Measurements from ENCODE around the gene GRAP.
"Not testable (repeated sequence)": the region's sequence is repeated elsewhere in the genome, so short reads cannot be mapped to it uniquely, and the experiment has no call there.

GRAP gene

GRCh38 chr17:19064378-19064777, 17.6 kb upstream of the GRAP start:
- H3K27me3 ChIP-seq (ENCODE audit: control insufficient read depth in 5 of 5, insufficient read depth in 4 of 5, low read length in 5 of 5); H3K9ac ChIP-seq (ENCODE audit: low read length in 5 of 5); H3K27ac ChIP-seq (ENCODE audit: low read depth, low read length); H3K4me3 ChIP-seq (ENCODE audit: low read depth in 1 of 5, low read length in 5 of 5); H3K4me1 ChIP-seq (ENCODE audit: control insufficient read depth in 5 of 5, insufficient read depth in 5 of 5, low read length in 5 of 5); H3K36me3 ChIP-seq (ENCODE audit: control insufficient read depth in 5 of 5, insufficient read depth in 5 of 5, low read length in 5 of 5); H3K9me3 ChIP-seq (ENCODE audit: control insufficient read depth in 5 of 5, low read length in 5 of 5): not testable (repeated sequence)

- not testable (repeated sequence) for H3K36me3 ChIP-seq (ENCODE audit: control insufficient read depth in 5 of 5, insufficient read depth in 5 of 5, low read length in 5 of 5); H3K4me3 ChIP-seq (ENCODE audit: low read depth in 1 of 5, low read length in 5 of 5); H3K27ac ChIP-seq (ENCODE audit: low read depth, low read length); H3K27me3 ChIP-seq (ENCODE audit: control insufficient read depth in 5 of 5, insufficient read depth in 4 of 5, low read length in 5 of 5); H3K4me1 ChIP-seq (ENCODE audit: control insufficient read depth in 5 of 5, insufficient read depth in 5 of 5, low read length in 5 of 5); H3K9ac ChIP-seq (ENCODE audit: low read length in 5 of 5); H3K9me3 ChIP-seq (ENCODE audit: control insufficient read depth in 5 of 5, low read length in 5 of 5)
These were observed 16.7 kb upstream of the GRAP start for GRCh38 chr17:19063326-19063956.

GRCh38 chr17:19062718-19063325, 16.1 kb upstream of the GRAP start:
- H3K27ac ChIP-seq (ENCODE audit: low read depth, low read length); H3K27me3 ChIP-seq (ENCODE audit: control insufficient read depth in 5 of 5, insufficient read depth in 4 of 5, low read length in 5 of 5); H3K9ac ChIP-seq (ENCODE audit: low read length in 5 of 5); H3K4me3 ChIP-seq (ENCODE audit: low read depth in 1 of 5, low read length in 5 of 5); H3K36me3 ChIP-seq (ENCODE audit: control insufficient read depth in 5 of 5, insufficient read depth in 5 of 5, low read length in 5 of 5); H3K4me1 ChIP-seq (ENCODE audit: control insufficient read depth in 5 of 5, insufficient read depth in 5 of 5, low read length in 5 of 5); H3K9me3 ChIP-seq (ENCODE audit: control insufficient read depth in 5 of 5, low read length in 5 of 5): not testable (repeated sequence)

GRCh38 chr17:19062009-19062717, 15.4 kb upstream of the GRAP start:
- H3K9me3 ChIP-seq (ENCODE audit: control insufficient read depth in 5 of 5, low read length in 5 of 5); H3K9ac ChIP-seq (ENCODE audit: low read length in 5 of 5); H3K4me3 ChIP-seq (ENCODE audit: low read depth in 1 of 5, low read length in 5 of 5); H3K4me1 ChIP-seq (ENCODE audit: control insufficient read depth in 5 of 5, insufficient read depth in 5 of 5, low read length in 5 of 5); H3K27me3 ChIP-seq (ENCODE audit: control insufficient read depth in 5 of 5, insufficient read depth in 4 of 5, low read length in 5 of 5); H3K36me3 ChIP-seq (ENCODE audit: control insufficient read depth in 5 of 5, insufficient read depth in 5 of 5, low read length in 5 of 5); H3K27ac ChIP-seq (ENCODE audit: low read depth, low read length): not testable (repeated sequence)

GRCh38 chr17:19055447-19055846, 8.7 kb upstream of the GRAP start:
- not testable (repeated sequence) for H3K4me1 ChIP-seq (ENCODE audit: control insufficient read depth in 5 of 5, insufficient read depth in 5 of 5, low read length in 5 of 5); H3K9ac ChIP-seq (ENCODE audit: low read length in 5 of 5); H3K36me3 ChIP-seq (ENCODE audit: control insufficient read depth in 5 of 5, insufficient read depth in 5 of 5, low read length in 5 of 5); H3K27ac ChIP-seq (ENCODE audit: low read depth, low read length); H3K9me3 ChIP-seq (ENCODE audit: control insufficient read depth in 5 of 5, low read length in 5 of 5); H3K27me3 ChIP-seq (ENCODE audit: control insufficient read depth in 5 of 5, insufficient read depth in 4 of 5, low read length in 5 of 5); H3K4me3 ChIP-seq (ENCODE audit: low read depth in 1 of 5, low read length in 5 of 5)

GRCh38 chr17:19048826-19049225, 2.1 kb upstream of the GRAP start:
- H3K4me1 ChIP-seq (ENCODE audit: control insufficient read depth in 5 of 5, insufficient read depth in 5 of 5, low read length in 5 of 5); H3K27me3 ChIP-seq (ENCODE audit: control insufficient read depth in 5 of 5, insufficient read depth in 4 of 5, low read length in 5 of 5); H3K9ac ChIP-seq (ENCODE audit: low read length in 5 of 5); H3K27ac ChIP-seq (ENCODE audit: low read depth, low read length); H3K36me3 ChIP-seq (ENCODE audit: control insufficient read depth in 5 of 5, insufficient read depth in 5 of 5, low read length in 5 of 5); H3K9me3 ChIP-seq (ENCODE audit: control insufficient read depth in 5 of 5, low read length in 5 of 5); H3K4me3 ChIP-seq (ENCODE audit: low read depth in 1 of 5, low read length in 5 of 5): not testable (repeated sequence)

- not testable (repeated sequence) for H3K27me3 ChIP-seq (ENCODE audit: control insufficient read depth in 5 of 5, insufficient read depth in 4 of 5, low read length in 5 of 5); H3K4me3 ChIP-seq (ENCODE audit: low read depth in 1 of 5, low read length in 5 of 5); H3K9ac ChIP-seq (ENCODE audit: low read length in 5 of 5); H3K4me1 ChIP-seq (ENCODE audit: control insufficient read depth in 5 of 5, insufficient read depth in 5 of 5, low read length in 5 of 5); H3K9me3 ChIP-seq (ENCODE audit: control insufficient read depth in 5 of 5, low read length in 5 of 5); H3K27ac ChIP-seq (ENCODE audit: low read depth, low read length); H3K36me3 ChIP-seq (ENCODE audit: control insufficient read depth in 5 of 5, insufficient read depth in 5 of 5, low read length in 5 of 5)
These were observed 753 bp upstream of the GRAP start for GRCh38 chr17:19047510-19047909.

- H3K27ac ChIP-seq (ENCODE audit: low read depth, low read length); H3K9me3 ChIP-seq (ENCODE audit: control insufficient read depth in 5 of 5, low read length in 5 of 5); H3K36me3 ChIP-seq (ENCODE audit: control insufficient read depth in 5 of 5, insufficient read depth in 5 of 5, low read length in 5 of 5); H3K4me3 ChIP-seq (ENCODE audit: low read depth in 1 of 5, low read length in 5 of 5); H3K27me3 ChIP-seq (ENCODE audit: control insufficient read depth in 5 of 5, insufficient read depth in 4 of 5, low read length in 5 of 5); H3K4me1 ChIP-seq (ENCODE audit: control insufficient read depth in 5 of 5, insufficient read depth in 5 of 5, low read length in 5 of 5); H3K9ac ChIP-seq (ENCODE audit: low read length in 5 of 5): not testable (repeated sequence)
These were observed 2.1 kb downstream of the GRAP start for GRCh38 chr17:19044643-19045042.

- H3K9me3 ChIP-seq (ENCODE audit: control insufficient read depth in 5 of 5, low read length in 5 of 5): not testable (repeated sequence)
These were observed 3.7 kb downstream of the GRAP start for GRCh38 chr17:19043032-19043431.

GRCh38 chr17:19042369-19042768, 4.4 kb downstream of the GRAP start:
- H3K27ac ChIP-seq (ENCODE audit: low read depth, low read length); H3K4me3 ChIP-seq (ENCODE audit: low read depth in 1 of 5, low read length in 5 of 5); H3K9ac ChIP-seq (ENCODE audit: low read length in 5 of 5); H3K9me3 ChIP-seq (ENCODE audit: control insufficient read depth in 5 of 5, low read length in 5 of 5); H3K4me1 ChIP-seq (ENCODE audit: control insufficient read depth in 5 of 5, insufficient read depth in 5 of 5, low read length in 5 of 5); H3K36me3 ChIP-seq (ENCODE audit: control insufficient read depth in 5 of 5, insufficient read depth in 5 of 5, low read length in 5 of 5); H3K27me3 ChIP-seq (ENCODE audit: control insufficient read depth in 5 of 5, insufficient read depth in 4 of 5, low read length in 5 of 5): not testable (repeated sequence)

More at GRCh38 chr17:19043032-19043431, 3.7 kb downstream of the GRAP start:
- not testable (repeated sequence) for H3K9ac ChIP-seq (ENCODE audit: low read length in 5 of 5); H3K27ac ChIP-seq (ENCODE audit: low read depth, low read length); H3K4me1 ChIP-seq (ENCODE audit: control insufficient read depth in 5 of 5, insufficient read depth in 5 of 5, low read length in 5 of 5); H3K27me3 ChIP-seq (ENCODE audit: control insufficient read depth in 5 of 5, insufficient read depth in 4 of 5, low read length in 5 of 5); H3K36me3 ChIP-seq (ENCODE audit: control insufficient read depth in 5 of 5, insufficient read depth in 5 of 5, low read length in 5 of 5); H3K4me3 ChIP-seq (ENCODE audit: low read depth in 1 of 5, low read length in 5 of 5)
